Measurements from ENCODE around the gene SCO2.

DNA sequence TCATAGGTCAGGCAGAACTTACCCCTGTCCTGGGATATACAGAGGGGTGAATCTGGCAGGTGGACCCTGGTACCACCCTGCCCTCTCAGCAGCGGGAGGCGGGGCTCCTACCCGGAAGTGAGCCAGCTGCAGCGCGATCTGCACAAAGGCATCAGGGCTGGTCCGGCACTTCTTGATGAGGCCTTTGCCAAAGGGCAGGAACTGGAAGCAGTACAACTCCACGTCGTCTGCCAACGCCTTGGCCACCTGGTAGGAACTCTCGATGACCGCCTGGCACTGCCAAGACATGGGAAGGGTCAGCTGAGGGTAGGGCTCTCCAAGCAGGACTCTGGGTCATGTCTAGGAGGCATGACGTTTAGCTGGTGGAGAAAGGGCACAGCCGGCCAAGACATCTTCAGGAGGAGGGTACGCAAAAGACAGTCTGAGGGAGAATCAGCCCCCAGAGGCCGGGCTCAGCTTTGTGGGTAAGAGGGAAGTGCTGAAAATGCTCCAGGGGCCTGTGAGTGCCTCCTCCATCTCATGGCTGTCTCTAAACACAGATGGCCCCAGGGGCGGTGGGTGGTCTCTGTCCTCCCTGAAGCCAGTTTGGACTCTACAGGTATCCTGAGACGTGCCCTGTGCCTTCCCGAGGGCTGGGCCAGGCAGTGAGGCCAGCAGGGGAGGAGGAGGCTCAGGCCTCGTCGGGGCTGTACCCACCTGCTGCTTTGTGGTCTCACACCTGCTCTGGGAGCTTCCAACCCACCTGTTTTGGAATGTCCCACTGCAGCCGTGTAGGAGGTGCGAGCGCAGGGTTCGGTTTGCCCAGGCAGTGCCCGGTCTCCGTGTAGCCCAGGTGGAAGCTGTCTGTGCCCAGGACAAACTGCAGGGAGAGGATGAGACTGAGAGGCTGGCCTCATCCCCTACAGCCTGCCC is 46.1 kb upstream of the SCO2 start:
- TF ChIP-seq ZNF274 (IDR thresholded peaks at IDR 0.05; ENCODE audit: low read depth, low read length) (no peak), SUZ12 (IDR thresholded peaks at IDR 0.05; ENCODE audit: extremely low read depth, insufficient read depth, insufficient read length) (no peak), YY1 (IDR thresholded peaks at IDR 0.05; ENCODE audit: insufficient read depth, insufficient read length) (no peak)

Data from NT2/D1 (cell line).